ENCODE data around the gene PDE4D. TPM values are rescaled to one million over a fixed set of nuclear protein-coding genes. Genes with fewer than 3 reads are reported as not detected.

PDE4D gene
- total RNA-seq, 1 donor from 2014 or later = 28.2 TPM

- Mint-ChIP-seq H3K4me1 (peaks cover 7% of the 10 kb centered on the region), H3K9me3 (no peaks in the 10 kb centered on the region), H3K27me3 (no peaks in the 10 kb centered on the region), H3K4me3 (no peak overlapping the region), H3K36me3 (ENCODE audit: low read depth) (no peaks in the 10 kb centered on the region), H3K27ac (no peak overlapping the region)
- POLR2A ChIA-PET = no interaction called here
- DNase-seq = no peak
- intact Hi-C loops (cut with micrococcal nuclease) = no loop called here
- CTCF ChIA-PET = interaction anchor here (1.2 kb wide), 1 partner anchor 89 kb away, joined by 3 read pairs; no protein-coding TSS in a partner anchor
- TF ChIP-seq, protein P1, sequence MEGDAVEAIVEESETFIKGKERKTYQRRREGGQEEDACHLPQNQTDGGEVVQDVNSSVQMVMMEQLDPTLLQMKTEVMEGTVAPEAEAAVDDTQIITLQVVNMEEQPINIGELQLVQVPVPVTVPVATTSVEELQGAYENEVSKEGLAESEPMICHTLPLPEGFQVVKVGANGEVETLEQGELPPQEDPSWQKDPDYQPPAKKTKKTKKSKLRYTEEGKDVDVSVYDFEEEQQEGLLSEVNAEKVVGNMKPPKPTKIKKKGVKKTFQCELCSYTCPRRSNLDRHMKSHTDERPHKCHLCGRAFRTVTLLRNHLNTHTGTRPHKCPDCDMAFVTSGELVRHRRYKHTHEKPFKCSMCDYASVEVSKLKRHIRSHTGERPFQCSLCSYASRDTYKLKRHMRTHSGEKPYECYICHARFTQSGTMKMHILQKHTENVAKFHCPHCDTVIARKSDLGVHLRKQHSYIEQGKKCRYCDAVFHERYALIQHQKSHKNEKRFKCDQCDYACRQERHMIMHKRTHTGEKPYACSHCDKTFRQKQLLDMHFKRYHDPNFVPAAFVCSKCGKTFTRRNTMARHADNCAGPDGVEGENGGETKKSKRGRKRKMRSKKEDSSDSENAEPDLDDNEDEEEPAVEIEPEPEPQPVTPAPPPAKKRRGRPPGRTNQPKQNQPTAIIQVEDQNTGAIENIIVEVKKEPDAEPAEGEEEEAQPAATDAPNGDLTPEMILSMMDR (IDR thresholded peaks at IDR 0.05) = no peak
- ATAC-seq (ENCODE audit: low read depth) = no peak
Measured at GRCh38 chr5:59123595-59124561, 769.6 kb downstream of the PDE4D start.

DNA sequence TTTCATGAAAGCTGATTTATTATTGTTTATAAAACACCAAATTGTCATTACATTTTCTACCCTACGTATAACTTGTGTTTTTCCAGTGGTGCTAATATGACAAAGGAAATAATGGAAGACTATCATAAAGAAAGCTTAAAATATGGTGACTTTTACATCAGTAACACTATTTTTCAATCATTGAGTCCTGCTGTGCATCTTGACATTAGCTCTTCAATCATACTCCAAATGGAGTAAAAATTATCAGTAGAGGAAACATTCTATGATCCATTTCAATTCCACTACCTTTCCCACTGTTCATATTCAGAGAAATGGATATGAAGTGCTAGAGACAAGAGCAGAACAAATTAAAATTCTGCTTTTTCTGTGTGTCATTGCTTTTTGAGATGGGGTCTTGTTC, 774.0 kb downstream of the PDE4D start:
- Mint-ChIP-seq H3K36me3 (ENCODE audit: low read depth) (no peaks in the 10 kb centered on the region), H3K9me3 (no peaks in the 10 kb centered on the region), H3K27me3 (no peaks in the 10 kb centered on the region), H3K4me1 (no peaks in the 10 kb centered on the region), H3K4me3 (no peak overlapping the region), H3K27ac (no peak overlapping the region)
- TF ChIP-seq, protein P1 (IDR thresholded peaks at IDR 0.05) = no peak
- DNase-seq = no peak
- intact Hi-C loops (cut with micrococcal nuclease) = no loop called here
- CTCF ChIA-PET = no interaction called here
- POLR2A ChIA-PET = interaction anchor here (0.7 kb wide), 1 partner anchor 8 kb away, joined by 4 read pairs; no protein-coding TSS in a partner anchor
- no peak for ATAC-seq (ENCODE audit: low read depth)

GRCh38 chr5:59117320-59117719, 776.2 kb downstream of the PDE4D start:
- intact Hi-C loops (cut with micrococcal nuclease) = no loop called here
- ChIA-PET CTCF (no interaction called here), POLR2A (no interaction called here)
- Mint-ChIP-seq H3K27ac (no peak overlapping the region), H3K36me3 (ENCODE audit: low read depth) (no peaks in the 10 kb centered on the region), H3K4me1 (no peaks in the 10 kb centered on the region), H3K27me3 (no peaks in the 10 kb centered on the region), H3K4me3 (no peak overlapping the region), H3K9me3 (no peaks in the 10 kb centered on the region)
- no peak for ATAC-seq (ENCODE audit: low read depth)
- no peak for DNase-seq
- TF ChIP-seq, protein P1 (IDR thresholded peaks at IDR 0.05) = no peak

- DNase-seq (no peak), ATAC-seq (ENCODE audit: low read depth) (no peak)
- POLR2A ChIA-PET = no interaction called here
- Mint-ChIP-seq H3K27ac (no peak overlapping the region), H3K4me1 (no peaks in the 10 kb centered on the region), H3K9me3 (no peaks in the 10 kb centered on the region), H3K27me3 (no peaks in the 10 kb centered on the region), H3K4me3 (no peak overlapping the region), H3K36me3 (ENCODE audit: low read depth) (no peaks in the 10 kb centered on the region)
- TF ChIP-seq, protein P1 (IDR thresholded peaks at IDR 0.05) = no peak
- intact Hi-C loops (cut with micrococcal nuclease) = no loop called here
- CTCF ChIA-PET = no interaction called here
Measured at GRCh38 chr5:59116231-59116865, 777.2 kb downstream of the PDE4D start.

DNA sequence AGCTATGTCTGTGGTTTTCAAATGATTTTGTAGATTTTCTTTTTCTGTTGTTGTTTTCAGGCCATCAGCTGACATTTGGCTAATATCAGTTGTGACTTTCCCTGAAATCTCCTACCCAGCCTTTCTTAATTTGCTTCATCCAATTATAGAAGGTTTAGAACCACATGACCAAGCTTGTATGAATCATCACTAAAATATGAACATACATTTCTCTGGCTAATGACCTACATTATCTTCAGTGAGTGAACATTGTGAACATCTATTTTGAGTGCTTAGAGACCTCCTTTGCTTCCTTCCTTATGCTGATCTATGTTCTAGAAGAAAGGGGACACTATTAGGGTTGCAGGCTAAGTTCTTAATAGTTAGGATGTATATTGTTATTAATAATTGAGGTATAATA, 778.2 kb downstream of the PDE4D start:
- Mint-ChIP-seq H3K27me3 (no peaks in the 10 kb centered on the region), H3K4me3 (no peak overlapping the region), H3K27ac (no peak overlapping the region), H3K4me1 (no peaks in the 10 kb centered on the region), H3K9me3 (no peaks in the 10 kb centered on the region), H3K36me3 (ENCODE audit: low read depth) (no peaks in the 10 kb centered on the region)
- ChIA-PET POLR2A (no interaction called here), CTCF (no interaction called here)
- no peak for ATAC-seq (ENCODE audit: low read depth)
- intact Hi-C loops (cut with micrococcal nuclease) = no loop called here
- TF ChIP-seq, protein P1 (IDR thresholded peaks at IDR 0.05) = no peak
- no peak for DNase-seq
